ENCODE results near the gene ASTN2.

- TF ChIP-seq CTCF (IDR thresholded peaks at IDR 0.05): no peak
- no peak for TF ChIP-seq POLR2A (IDR thresholded peaks at IDR 0.05)
- TF ChIP-seq POLR2AphosphoS5 (IDR thresholded peaks at IDR 0.05): no peak
Measured at GRCh38 chr9:116596646-116597045, 818.2 kb downstream of the ASTN2 start.

Measured in prostate gland (tissue), 2 donors.